ENCODE measurements around the gene ZNF804A.

DNA sequence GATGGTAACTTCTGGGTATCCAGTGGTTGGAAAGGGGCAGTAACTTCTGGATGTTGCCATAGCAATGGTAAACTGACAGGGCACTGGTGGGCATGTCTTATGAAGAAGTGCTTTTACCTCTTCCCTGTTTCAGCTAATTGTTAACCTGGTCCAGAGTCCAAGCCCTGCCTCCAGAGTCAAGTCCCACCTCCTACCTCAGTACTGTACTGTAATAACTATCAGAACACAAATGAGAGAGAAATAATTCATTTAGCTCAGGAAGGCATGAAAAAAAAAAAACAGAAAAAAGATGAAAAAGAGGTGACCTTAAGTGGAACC lies 237.0 kb downstream of the ZNF804A start:
- TF ChIP-seq CTCF (IDR thresholded peaks at IDR 0.05): no peak
- no peak for TF ChIP-seq POLR2A (IDR thresholded peaks at IDR 0.05)

All from lower leg skin (tissue), 3 donors.